Stimulated activated CD8-positive, alpha-beta memory T cell treated with anti-CD3 and anti-CD28 coated beads, Interleukin-7, amount 100 ng/mL, for 24 hours (primary cell): ENCODE data around the gene BUD31.
"Not testable (repeated sequence)": the region's sequence is repeated elsewhere in the genome, so short reads cannot be mapped to it uniquely, and the experiment has no call there.

Experiments used
- DNase-seq: peaks from one replicate; pipeline ENCODE4 v3.0.0-alpha.2; 2020; ENCODE audit warnings: low read depth

BUD31 gene

DNA sequence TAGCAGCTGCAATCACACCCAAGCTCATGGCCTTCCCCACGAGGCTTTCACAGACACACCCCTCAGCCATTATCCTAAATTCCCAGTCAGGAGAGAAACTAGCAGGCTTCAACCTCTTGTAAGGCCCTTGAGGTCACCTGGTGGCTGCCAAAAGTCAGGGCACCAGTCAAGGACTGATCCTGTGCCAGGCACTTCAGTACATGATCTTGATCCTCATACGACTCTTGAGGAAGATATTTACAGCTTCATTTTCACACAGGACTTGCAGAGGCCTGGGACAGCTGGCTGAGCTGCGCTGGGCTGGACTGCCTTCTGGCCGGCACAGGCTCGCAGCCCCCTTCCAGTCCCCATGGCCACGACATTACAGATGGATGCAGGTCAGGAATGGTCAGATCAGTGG, 9.2 kb upstream of the BUD31 start:
- DNase-seq: no peak

DNA sequence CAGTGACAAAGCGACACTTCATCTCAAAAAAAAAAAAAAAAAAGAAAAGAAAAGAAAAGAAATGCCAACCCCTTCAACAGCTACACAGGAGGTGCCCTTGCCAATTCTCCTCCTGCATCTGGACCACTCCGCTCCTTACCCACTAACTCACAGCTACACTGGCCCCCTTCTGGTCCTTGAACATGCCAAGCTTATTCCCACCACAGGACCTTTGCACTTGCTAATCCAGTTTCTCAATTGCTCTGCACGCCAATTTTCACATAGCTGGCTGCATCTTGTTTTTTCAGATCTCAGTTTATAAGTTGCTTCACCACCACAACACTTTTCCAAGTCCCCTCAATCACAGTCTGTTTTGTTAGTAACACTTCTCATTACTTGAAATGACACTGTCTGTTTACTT, 5.9 kb upstream of the BUD31 start:
- no peak for DNase-seq

DNA sequence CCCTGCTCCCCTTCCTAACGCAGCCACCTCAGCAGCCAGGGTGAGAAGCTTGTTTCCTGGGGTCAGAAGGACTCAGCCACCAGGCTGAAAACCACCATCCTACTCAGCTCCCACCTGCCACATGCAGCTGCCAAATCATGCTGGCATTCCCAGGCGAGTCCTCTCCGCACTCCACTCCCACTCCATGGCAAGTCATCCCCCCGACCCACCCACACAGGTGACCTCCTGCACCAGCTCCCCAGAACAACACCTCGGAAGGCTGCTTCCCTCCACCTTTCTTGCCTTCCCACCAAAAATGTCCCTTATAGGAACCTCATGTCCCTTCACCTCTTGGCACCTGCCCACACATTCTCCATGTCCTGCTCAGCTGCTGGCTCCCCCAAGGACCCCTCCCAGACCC, 5.0 kb upstream of the BUD31 start:
- DNase-seq: no peak

DNA sequence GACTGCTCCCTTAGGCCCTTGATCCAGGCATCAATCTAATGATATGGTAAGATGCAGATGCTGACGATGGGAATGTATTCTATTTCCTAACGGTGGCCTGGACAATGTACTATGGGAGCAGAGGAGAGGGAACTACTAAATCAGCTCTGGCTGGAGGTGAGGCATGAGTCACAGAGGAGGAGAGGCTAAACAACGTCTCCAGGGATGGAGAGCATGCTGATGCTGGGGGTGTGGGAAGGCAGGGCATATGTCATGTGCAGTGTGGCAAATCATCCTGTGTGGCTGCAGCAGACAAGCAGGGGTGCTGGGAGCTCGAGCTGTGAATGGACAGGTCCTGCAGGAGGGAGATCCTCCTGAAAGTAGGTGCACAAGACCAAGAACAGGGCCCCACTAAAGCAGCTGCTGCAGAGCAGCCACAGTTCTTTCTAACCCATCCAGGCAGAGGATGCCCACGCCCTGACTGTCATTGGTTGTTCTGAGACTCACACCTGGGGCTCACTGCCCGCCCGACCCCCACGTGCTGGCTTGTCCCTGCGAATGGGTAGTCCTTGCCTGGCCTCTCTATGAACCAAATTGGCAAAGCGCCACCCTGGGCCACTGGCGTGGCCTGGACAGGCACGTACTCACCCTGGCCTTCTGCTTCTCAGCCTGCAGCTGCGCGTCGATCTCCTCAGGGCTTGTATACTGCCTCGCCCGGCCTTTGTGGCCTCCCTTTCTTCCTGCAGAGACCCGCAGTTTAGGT, 4.4 kb upstream of the BUD31 start:
- DNase-seq: no peak

DNA sequence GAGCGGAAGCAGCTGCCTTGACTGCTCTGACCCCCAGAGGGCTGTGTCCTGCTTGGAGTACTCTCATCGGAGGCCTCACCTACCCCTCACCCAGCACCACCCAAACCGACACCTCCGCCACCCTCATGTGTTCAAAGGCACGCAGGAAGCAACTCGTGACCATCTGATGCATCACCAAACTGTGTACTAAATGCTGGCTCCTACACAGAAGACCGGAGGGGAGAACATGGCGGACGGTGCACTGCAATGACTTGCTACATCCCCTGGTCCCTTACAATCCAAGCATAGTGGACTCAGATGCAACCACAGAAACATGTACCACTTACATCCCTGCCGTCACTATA, 3.8 kb upstream of the BUD31 start:
- no peak for DNase-seq

DNA sequence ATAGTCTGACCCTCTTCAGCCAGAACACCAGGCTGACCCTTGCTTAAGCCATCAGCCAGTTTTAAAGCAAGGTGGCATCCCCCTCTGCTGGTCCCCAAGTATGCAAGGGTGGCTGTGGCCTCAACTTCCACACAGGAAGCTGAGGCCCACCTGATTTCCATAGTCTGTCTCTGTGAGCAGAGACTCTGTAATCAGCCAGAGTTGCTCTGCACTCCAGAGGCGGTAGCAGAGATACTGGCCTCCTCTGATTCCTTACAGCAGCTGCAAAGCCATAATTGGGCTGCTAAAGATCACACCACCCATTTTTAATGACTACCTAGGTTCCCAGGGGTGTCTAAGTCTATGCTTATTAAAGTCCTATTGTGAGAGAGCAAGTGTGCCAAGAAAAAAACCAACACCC, 2.2 kb upstream of the BUD31 start:
- DNase-seq: no peak

DNA sequence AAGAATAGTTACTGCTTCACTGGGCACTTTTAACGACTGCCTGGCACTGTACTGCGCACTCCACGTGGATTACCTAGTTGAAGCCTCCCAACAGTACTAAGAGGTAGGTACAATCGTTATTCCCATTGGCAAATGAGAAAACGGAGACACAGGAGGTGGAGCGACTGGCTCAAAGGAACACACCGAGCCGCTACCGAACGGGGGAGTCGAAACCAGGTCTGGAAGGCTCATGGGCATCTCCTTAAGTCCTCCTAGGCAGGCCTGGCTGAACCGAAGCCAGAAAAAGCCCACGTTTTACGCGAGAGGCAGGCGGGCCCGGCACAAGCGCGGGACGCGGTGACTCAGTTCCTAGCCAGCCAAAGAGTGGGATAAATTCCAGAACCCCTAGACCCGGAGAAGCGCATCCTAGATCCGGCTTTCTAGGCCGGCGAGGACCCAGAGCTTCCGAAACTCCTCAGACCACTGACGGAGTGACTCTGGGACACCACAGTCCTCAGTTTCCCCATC, 844 bp upstream of the BUD31 start:
- DNase-seq: no peak

DNA sequence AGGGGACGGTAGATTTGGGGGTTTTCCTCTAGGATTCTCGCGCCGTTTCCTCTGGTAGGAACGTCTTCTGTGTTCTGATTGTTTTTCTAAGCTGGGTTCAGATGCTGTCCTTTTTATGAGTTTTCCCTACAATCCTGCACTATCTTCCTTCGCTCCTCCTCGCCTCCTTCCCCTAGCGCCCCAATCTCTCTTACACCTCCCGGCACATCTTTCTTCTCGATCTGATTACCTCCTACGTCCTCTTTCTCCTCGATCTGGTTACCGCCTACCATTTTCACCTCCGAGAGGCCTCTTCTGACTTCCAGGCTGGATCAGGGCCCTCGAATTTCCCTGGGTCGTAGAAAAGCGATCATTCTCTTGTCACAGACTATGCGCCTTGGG, 413 bp downstream of the BUD31 start:
- no peak for DNase-seq

DNA sequence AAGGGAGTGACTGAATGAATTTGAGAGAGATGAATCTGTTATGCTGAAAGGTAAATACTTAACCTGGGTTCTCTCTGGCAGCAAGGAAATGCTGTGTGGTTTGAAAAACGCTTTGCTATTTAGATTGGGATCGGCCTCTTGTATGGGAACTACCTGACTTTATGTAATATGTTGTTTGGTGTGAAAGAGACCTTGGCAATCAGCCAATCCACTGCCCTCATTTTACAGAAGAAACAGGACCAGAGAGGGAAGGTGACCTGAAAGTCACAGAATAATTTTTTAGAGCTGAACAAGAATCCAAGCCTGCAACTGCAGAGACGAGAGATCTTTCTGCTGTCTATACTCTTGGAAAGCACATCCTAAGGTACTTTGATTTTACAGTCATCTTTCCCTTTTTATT, 1.0 kb downstream of the BUD31 start:
- DNase-seq: no peak

DNA sequence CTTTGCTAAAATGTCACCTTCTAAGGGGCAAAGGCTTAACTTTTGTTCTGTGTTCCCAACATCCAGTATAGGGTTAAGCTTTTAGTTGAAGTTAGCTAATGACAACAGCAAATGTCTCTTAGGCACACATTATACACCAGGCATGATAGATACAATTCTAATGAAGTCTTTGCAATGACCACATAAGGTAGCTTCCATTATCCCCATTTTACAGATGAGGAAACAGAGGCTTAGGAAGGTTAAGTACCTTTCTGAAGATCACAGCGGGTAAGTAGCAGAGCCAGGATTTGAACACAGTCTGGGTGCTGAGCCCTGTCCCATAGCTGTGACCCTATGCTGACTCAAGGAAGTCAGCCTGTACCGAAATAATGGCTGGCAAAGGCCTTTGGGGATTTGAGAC, 1.9 kb downstream of the BUD31 start:
- no peak for DNase-seq

DNA sequence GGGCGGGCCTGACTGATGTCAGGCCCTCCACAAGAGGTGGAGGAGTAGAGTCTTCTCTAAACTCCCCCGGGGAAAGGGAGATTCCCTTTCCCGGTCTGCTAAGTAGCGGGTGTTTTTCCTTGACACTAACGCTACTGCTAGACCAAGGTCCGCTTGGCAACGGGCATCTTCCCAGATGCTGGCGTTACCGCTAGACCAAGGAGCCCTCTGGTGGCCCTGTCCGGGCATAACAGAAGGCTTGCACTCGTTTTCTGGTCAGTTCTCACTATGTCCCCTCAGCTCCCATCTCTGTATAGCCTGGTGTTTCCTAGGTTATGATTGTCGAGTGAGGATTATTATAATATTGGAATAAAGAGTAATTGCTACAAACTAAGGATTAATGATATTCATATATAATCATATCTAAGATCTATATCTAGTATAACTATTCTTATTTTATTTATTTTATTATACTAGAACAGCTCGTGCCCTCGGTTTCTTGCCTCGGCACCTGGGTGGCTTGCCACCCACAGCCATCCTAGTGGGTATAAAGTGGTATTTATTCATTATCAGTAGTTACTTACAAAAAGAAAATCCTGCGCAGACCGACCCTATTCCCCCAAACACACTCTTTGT, 6.9 kb downstream of the BUD31 start:
- DNase-seq: not testable (repeated sequence)

DNA sequence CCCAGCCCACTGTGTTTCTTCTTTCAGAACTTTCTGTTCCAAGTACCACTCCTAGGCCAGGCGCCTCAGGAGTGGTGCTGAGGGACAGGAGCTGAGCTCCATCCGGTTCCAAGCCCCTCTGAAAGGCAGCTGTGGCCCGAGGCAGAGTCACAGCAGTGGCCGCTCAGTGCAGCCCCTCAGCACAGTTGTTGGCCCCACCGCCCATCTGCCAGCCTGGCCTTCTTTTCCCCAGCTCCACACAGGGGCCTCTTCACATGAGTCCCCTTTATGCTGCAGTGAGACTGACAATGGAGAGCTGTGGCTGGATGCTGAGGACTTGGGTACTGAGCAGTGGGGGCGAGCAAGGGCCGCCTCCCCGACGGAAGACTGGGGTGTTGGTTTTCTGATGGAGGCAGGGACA, 9.5 kb downstream of the BUD31 start:
- no peak for DNase-seq

DNA sequence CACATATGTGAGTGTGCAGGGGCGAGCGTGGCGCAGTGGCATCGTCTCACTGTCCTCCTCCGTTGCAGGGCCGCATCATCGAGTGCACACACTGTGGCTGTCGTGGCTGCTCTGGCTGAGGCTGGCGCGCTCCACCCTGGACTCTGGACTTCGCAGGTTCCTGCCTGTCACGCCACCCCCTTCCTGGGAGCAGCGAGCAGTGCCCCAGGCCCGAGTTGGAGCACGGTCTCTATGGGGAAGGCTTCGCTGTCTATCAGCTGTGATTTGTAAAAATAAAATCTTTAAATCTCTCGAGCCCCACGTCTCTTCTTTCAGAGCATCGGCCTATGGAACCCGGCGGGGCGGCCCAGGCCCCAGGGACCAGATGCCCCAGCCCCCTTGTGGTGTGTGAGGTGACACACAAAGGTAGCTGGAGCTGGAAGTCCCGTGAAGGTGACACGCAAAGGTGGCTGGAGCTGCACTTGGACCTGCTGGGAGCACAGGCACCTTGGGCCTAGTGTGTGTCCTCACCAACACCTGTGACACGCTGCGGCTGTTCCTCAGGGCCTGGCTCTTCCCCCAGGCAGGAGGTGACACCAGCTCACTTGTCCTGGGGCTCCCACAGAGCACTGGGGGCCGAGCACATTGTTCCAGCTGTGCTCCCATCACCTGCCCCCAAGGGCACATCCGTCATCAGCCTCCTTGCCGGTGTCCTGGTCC, 10.7 kb downstream of the BUD31 start:
- no peak for DNase-seq

DNA sequence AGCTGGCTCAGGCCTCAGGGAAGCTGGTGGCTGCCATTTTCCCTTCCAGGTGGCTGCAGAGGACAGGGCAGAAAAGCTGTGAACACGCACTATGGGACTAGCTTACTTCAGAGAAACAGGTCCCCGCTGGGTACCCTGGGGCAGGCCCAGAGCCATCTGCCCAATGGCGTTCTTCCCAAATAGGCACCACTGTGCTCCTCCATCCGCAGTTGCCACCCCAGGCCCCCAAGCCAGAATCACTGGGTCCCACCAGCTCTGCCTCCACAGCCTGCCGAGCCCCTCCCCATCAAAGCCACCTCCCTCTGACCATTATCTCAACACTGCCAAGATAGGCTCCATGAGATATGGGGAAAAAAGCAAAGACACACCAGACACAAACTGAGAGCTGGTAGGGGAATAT, 11.4 kb downstream of the BUD31 start:
- no peak for DNase-seq

DNA sequence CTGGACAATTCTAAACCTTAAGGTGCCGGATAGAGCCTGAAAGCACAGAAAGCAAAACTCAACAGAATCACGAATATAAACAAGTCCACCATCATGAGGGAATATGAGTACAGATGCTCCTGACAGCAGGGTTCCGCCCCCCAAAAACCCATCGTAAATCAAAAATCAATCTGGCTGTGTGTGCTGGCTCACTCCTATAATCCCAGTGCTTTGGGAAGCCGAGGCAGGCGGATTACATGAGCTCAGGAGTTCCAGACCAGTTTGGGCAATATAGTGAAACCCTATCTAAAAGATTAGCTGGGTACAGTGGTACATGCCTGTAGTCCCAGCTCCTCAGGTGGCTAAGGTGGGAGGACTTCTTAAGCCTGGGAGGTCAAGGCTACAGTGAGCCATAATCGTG, 12.2 kb downstream of the BUD31 start:
- DNase-seq: no peak

DNA sequence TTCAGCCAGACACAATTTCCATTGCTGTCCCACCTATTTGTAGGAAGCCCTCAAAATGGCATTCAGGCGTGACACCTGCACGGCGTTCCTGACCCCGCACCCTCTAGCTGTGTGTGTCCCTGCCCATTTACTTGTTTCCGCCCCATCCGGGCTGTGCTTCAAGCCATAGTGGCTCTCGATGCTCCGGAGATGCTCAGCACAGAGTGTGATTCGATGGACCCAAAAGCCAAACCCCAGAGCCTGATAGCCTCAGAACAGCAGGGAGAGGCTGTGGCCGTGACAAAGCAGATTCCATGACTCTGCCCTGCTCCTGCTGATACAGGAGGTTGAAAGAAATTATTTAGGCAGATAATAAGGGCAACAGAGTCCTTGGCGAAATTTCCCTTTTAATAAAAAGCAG, 13.4 kb downstream of the BUD31 start:
- no peak for DNase-seq

DNA sequence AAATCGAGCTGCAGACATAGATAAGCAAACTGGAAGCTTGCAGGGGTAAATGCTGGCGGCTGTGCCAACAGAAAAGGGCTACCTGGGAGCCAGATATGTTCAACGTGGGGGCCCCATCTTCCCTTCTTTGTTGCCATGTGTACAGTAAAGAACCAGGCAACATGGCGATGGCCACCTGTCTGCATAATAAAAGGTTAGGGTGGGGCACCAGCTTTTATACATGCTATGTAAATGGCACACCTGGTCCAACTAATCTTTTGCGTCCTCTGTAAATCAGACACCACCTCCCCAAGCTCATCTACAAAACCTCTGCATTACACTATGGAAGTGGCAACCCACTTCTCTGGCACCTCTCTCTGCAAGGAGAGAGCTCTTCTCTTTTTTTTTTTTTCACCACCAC, 13.9 kb downstream of the BUD31 start:
- DNase-seq: no peak

DNA sequence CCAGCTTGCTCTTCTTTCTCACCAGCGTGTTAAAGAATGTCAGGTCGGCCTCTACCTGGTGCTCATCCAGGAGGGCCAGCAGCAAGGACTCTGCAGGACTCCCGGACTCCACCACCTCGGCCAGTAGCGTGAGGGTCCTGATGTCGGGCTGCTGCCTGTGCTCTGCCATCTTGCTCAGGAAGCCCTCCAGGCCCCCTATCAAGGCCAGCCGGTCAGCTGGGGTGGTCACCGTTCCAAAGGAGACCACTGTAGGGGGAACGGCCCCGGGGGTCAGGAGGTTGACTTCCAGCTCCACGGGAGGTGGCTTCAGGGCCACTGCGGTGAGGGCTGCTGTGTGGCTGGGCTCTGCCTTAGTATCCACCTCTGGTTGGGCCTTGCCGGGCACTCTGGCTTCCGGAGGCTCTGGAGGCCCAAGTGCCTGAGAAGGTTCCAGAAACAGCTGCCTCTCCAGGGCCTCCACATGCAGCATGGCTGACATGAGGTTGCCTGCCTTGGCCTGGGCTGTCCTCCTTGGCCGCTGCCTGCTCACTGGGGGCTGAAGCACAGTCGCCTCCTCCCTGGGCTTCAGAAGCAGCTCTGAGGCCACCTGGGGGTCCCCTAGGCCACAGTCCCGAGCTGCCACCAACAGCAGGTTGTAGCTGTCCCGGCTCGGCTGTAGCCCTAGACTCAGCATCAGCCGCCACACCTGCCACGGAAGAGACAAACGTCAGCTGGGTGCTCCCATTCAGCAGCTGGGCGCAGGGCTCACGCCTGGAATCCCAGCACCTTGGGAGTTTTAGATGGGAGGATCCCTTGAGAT, 16.4 kb downstream of the BUD31 start:
- no peak for DNase-seq

DNA sequence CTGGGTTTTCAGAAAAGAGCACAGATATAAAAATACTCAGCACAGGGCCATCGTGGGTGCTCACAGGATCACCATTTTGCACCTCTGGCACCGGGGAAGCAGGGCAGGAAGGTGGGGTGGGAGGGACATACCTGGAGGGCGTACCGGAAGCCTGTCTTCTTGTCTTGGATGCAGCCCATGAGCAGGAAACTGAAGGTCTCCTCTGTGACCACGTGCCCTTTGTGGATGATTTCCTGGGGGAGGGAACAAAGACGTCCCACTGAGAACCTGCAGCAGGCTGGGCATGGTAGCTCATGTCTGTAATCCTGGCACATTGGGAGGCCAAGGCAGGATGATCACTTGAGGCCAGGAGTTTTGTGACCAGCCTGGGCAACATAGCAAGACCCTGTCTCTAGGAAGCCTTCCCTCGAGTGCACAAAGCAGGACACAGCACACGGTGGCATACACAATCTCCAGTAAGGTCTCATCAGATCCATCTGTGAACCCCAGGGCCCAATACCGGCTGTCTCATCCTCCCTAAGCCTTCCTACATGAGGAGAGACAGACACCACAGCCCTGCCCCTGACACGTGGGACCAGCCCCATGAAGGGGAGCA, 20.3 kb downstream of the BUD31 start:
- DNase-seq: no peak

DNA sequence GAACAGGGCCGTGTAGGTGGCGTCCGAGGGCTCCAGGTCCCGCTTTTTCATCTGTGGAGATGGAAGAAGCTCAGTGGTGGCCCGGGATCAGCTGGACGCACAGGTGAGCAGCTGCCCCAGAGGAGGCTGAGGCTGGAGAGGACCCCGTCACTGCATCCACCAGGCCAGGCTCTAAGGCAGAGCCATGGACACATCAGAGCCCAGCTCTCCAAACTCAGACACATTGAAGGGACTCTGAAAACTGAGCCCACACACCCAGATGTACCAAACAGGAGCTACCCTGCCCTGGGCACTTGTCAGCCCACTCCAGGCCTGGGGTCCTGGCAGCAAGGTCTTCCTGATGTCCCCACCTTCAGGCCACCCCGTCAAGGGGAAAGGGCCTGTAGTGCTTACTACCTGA, 21.0 kb downstream of the BUD31 start:
- DNase-seq: no peak

DNA sequence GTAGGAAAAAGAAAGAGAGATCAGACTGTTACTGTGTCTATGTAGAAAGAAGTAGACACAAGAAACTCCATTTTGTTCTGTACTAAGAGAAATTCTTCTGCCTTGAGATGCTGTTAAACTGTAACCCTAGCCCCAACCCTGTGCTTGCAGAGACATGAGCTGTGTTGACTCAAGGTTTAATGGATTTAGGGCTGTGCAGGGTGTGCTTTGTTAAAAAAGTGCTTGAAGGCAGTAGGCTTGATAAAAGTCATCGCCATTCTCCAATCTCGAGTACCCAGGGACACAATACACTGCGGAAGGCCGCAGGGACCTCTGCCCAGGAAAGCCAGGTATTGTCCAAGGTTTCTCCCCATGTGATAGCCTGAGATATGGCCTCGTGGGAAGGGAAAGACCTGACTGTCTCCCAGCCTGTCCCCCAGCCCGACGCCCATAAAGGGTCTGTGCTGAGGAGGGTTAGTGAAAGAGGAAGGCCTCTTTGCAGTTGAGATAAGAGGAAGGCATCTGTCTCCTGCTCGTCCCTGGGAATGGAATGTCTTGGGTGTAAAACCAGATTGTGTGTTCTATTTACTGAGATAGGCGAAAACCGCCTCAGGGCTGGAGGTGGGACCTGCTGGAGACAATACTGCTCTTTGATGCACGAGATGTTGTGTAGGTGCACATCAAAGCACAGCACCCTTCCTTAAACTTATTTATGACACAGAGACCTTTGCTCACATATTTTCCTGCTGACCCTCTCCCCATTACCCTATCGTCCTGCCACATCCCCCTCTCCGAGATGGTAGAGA, 23.2 kb downstream of the BUD31 start:
- not testable (repeated sequence) for DNase-seq
